ENCODE data around the gene GORASP2. TPM values are rescaled to one million over a fixed set of nuclear protein-coding genes. Genes with fewer than 3 reads are reported as not detected.

The GORASP2 gene
- total RNA-seq, 2 donors from 2014 or later: 90.9 to 104 TPM

DNA sequence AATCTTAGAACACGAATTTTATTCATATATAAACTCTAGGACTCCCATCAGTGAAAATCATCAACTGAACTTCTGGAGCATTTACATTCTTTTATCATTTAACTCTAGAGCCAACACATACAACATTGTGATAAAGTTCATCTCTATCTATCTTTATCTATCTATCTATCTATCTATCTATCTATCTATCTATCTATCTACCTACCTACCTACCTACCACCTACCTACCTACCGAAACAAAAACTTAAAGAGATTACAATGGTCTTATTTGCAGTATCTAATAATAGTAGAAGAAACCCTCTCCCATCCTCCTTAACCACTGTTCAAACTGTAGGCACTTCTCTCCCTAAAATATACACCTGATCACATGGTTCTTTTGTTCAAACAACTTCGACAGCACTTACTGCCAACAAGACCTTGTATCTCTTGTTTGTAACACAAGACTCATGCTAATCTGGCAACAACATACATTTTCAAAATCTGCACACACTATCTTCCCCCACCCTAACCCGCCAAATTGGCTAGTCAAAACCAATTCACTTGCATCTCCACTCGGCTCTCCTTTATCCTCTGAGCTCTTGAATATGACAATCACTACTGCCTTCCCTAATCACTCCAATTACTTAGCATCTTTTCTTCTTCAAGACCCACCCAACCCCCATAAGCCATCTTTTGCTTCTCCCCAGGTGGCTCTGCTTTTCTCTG is 69.0 kb downstream of the GORASP2 start:
- 93 to 94% methylated on average over 4 of the region's 5 CpGs for WGBS, 2 experiments (ENCODE audit: insufficient coverage in 1 of 2, insufficient read length in 1 of 2)
- Mint-ChIP-seq H3K36me3 (ENCODE audit: low read depth) (peaks cover 68% of the 10 kb centered on the region), H3K4me3 (no peak overlapping the region), H3K4me1 (peaks cover 7% of the 10 kb centered on the region), H3K9me3 (no peaks in the 10 kb centered on the region), H3K27me3 (ENCODE audit: insufficient read depth) (no peaks in the 10 kb centered on the region), H3K27ac (no peak overlapping the region)
- Histone ChIP-seq H3K9ac (ENCODE audit: extremely low read depth, low read length, poor library complexity, severe bottlenecking) (no peak overlapping the region), H3K4me1 (ENCODE audit: control insufficient read depth, insufficient read depth, low read length) (no peaks in the 10 kb centered on the region), H3K27ac (ENCODE audit: low read depth, low read length) (no peak overlapping the region), H3K4me3 (ENCODE audit: low read length) (no peak overlapping the region), H3K9me3 (ENCODE audit: control insufficient read depth, low read length) (no peaks in the 10 kb centered on the region), H3K27me3 (ENCODE audit: control insufficient read depth, insufficient read depth, low read length, poor library complexity, severe bottlenecking) (no peaks in the 10 kb centered on the region), H3K36me3 (ENCODE audit: control insufficient read depth, insufficient read depth, low read length) (peaks cover 70% of the 10 kb centered on the region)
- no peak for DNase-seq
- TF ChIP-seq, protein P1, sequence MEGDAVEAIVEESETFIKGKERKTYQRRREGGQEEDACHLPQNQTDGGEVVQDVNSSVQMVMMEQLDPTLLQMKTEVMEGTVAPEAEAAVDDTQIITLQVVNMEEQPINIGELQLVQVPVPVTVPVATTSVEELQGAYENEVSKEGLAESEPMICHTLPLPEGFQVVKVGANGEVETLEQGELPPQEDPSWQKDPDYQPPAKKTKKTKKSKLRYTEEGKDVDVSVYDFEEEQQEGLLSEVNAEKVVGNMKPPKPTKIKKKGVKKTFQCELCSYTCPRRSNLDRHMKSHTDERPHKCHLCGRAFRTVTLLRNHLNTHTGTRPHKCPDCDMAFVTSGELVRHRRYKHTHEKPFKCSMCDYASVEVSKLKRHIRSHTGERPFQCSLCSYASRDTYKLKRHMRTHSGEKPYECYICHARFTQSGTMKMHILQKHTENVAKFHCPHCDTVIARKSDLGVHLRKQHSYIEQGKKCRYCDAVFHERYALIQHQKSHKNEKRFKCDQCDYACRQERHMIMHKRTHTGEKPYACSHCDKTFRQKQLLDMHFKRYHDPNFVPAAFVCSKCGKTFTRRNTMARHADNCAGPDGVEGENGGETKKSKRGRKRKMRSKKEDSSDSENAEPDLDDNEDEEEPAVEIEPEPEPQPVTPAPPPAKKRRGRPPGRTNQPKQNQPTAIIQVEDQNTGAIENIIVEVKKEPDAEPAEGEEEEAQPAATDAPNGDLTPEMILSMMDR (conservative IDR thresholded peaks at IDR 0.05): no peak

DNA sequence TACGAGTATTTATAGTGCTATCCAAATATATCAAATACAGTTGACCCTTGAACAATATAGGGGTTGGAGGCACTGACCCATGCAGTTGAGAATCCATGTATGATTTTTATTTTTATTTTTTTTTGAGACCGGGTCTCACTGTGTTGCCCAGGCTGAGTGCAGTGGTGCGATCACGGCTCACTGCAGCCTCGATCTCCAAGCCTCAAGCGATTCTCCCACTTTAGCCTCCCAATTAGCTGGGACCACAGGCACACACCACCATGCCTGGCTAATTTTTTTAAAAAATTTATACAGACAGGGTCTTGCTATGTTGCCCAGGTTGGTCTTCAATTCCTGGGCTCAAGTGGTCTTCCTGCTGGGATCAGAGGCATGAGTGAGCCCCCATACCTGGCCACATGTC is 70.6 kb downstream of the GORASP2 start:
- no peak for DNase-seq
- Mint-ChIP-seq H3K9me3 (no peaks in the 10 kb centered on the region), H3K36me3 (ENCODE audit: low read depth) (peaks cover 73% of the 10 kb centered on the region), H3K27ac (no peak overlapping the region), H3K4me1 (peaks cover 7% of the 10 kb centered on the region), H3K4me3 (no peak overlapping the region), H3K27me3 (ENCODE audit: insufficient read depth) (no peaks in the 10 kb centered on the region)
- WGBS, 2 experiments (ENCODE audit: insufficient coverage in 1 of 2, insufficient read length in 1 of 2): 84 to 85% methylated on average over 4 to 5 of the region's 6 CpGs
- Histone ChIP-seq H3K27ac (ENCODE audit: low read depth, low read length) (no peak overlapping the region), H3K36me3 (ENCODE audit: control insufficient read depth, insufficient read depth, low read length) (peaks cover 73% of the 10 kb centered on the region), H3K9me3 (ENCODE audit: control insufficient read depth, low read length) (peaks cover 3% of the 10 kb centered on the region), H3K27me3 (ENCODE audit: control insufficient read depth, insufficient read depth, low read length, poor library complexity, severe bottlenecking) (no peaks in the 10 kb centered on the region), H3K4me1 (ENCODE audit: control insufficient read depth, insufficient read depth, low read length) (no peaks in the 10 kb centered on the region), H3K4me3 (ENCODE audit: low read length) (no peak overlapping the region), H3K9ac (ENCODE audit: extremely low read depth, low read length, poor library complexity, severe bottlenecking) (no peak overlapping the region)
- TF ChIP-seq, protein P1 (conservative IDR thresholded peaks at IDR 0.05): no peak

DNA sequence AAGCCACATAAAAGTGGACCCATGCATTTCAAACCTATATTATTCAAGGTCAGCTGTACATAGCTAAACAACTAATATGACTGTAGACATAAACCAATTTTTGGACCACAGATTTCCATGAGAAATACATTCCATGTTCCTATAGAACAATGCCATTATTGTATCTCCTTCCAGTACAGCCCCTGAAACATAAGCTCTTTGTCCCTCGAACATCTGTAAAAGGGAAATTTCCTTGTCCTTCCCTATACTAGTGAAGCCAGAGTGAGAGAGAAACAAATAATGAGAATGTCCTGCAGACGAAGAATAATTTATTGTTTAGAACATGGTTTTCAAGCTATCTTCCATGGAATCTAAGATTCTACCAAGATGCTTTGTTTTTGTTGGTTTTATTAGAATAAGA is 75.3 kb downstream of the GORASP2 start:
- no peak for DNase-seq
- TF ChIP-seq, protein P1 (conservative IDR thresholded peaks at IDR 0.05): no peak
- peaks cover 3% of the 10 kb centered on the region for H3K9me3 ChIP-seq (ENCODE audit: control insufficient read depth, low read length)
- Mint-ChIP-seq H3K9me3 (no peaks in the 10 kb centered on the region), H3K36me3 (ENCODE audit: low read depth) (peaks cover 62% of the 10 kb centered on the region), H3K4me3 (no peak overlapping the region), H3K27me3 (ENCODE audit: insufficient read depth) (no peaks in the 10 kb centered on the region), H3K27ac (no peak overlapping the region), H3K4me1 (peaks cover 5% of the 10 kb centered on the region)
- no peaks in the 10 kb centered on the region for H3K27me3 ChIP-seq (ENCODE audit: control insufficient read depth, insufficient read depth, low read length, poor library complexity, severe bottlenecking)
- H3K36me3 ChIP-seq (ENCODE audit: control insufficient read depth, insufficient read depth, low read length): peaks cover 63% of the 10 kb centered on the region
- WGBS, 2 experiments (ENCODE audit: insufficient coverage in 1 of 2, insufficient read length in 1 of 2): 91 to 100% methylated on average over 1 to 2 of the region's 2 CpGs
- no peak overlapping the region for H3K4me3 ChIP-seq (ENCODE audit: low read length)
- no peaks in the 10 kb centered on the region for H3K4me1 ChIP-seq (ENCODE audit: control insufficient read depth, insufficient read depth, low read length)
- no peak overlapping the region for H3K27ac ChIP-seq (ENCODE audit: low read depth, low read length)
- no peak overlapping the region for H3K9ac ChIP-seq (ENCODE audit: extremely low read depth, low read length, poor library complexity, severe bottlenecking)
